IgD-negative memory B cell (primary cell): ENCODE data around the gene PRSS38. TPM values are rescaled to one million over a fixed set of nuclear protein-coding genes. Genes with fewer than 3 reads are reported as not detected.

Source experiments
- H3K27ac Mint-ChIP-seq, 3 donors: one replicate each; pipeline ENCODE4 v1.8.0; 2020 to 2022; ENCODE audit warnings: mild to moderate bottlenecking in 3 of 3, mixed read lengths in 3 of 3, moderate library complexity in 1 of 3
- H3K27me3 Mint-ChIP-seq: one replicate; pipeline ENCODE4 v1.8.0; 2021; ENCODE audit warnings: mixed read lengths
- H3K36me3 Mint-ChIP-seq: one replicate; pipeline ENCODE4 v1.8.0; 2020; ENCODE audit warnings: mild to moderate bottlenecking, mixed read lengths
- H3K4me1 Mint-ChIP-seq, 3 donors: one replicate each; pipeline ENCODE4 v1.8.0; 2020 to 2022; ENCODE audit warnings: mixed read lengths in 3 of 3, mild to moderate bottlenecking in 1 of 3
- H3K4me3 Mint-ChIP-seq, 4 donors: one replicate each; pipeline ENCODE4 v1.8.0; 2020 to 2022; ENCODE audit warnings: mild to moderate bottlenecking in 4 of 4, mixed read lengths in 4 of 4, moderate library complexity in 3 of 4
- H3K9me3 Mint-ChIP-seq, 3 donors: one replicate each; pipeline ENCODE4 v1.8.0; 2020 to 2021; ENCODE audit warnings: mixed read lengths in 3 of 3, mild to moderate bottlenecking in 1 of 3
- polyA plus RNA-seq: library from polyadenylated mRNA; unstranded; fragments of 300-500 nt; fragmentation: Illumina TruSeq; gene quantifications from one replicate; pipeline ENCODE4 v1.2.3, GENCODE V29; 2021

Gene PRSS38
- polyA plus RNA-seq, result not detected

- Mint-ChIP-seq H3K27me3 (no peaks in the 10 kb centered on the region), H3K27ac (no peak within 1 kb of the TSS), H3K4me1 (no peaks in the 10 kb centered on the region), H3K4me3 (no peak within 1 kb of the TSS), H3K36me3 (peaks cover 4% of the 10 kb centered on the region), H3K9me3 (peaks cover 4 to 18% (median 18%) of the 10 kb centered on the region in 3 donors)
Observed at GRCh38 chr1:227815468-227816409, at the start of gene PRSS38. Gene PRSS38 (plus strand): TSS chr1:227815675. CDS start chr1:227815717, 42 bp downstream.

- H3K4me3 Mint-ChIP-seq, result peak overlapping the region in 2 of 4 donors; percentile 57 to 60
- peaks cover 8 to 18% (median 10%) of the 10 kb centered on the region in 3 donors for H3K4me1 Mint-ChIP-seq
- H3K27me3 Mint-ChIP-seq, result no peaks in the 10 kb centered on the region
- H3K27ac Mint-ChIP-seq, result peak overlapping the region in 1 of 3 donors; percentile 53
- peaks cover 10% of the 10 kb centered on the region for H3K36me3 Mint-ChIP-seq
- no peaks in the 10 kb centered on the region for H3K9me3 Mint-ChIP-seq
Observed at GRCh38 chr1:227766015-227766634, 49.4 kb upstream of the PRSS38 start.

- no peaks in the 10 kb centered on the region for H3K9me3 Mint-ChIP-seq
- H3K4me3 Mint-ChIP-seq, result peak overlapping the region in 1 of 4 donors; percentile 57
- no peaks in the 10 kb centered on the region for H3K27me3 Mint-ChIP-seq
- H3K36me3 Mint-ChIP-seq, result peaks cover 10% of the 10 kb centered on the region
- H3K27ac Mint-ChIP-seq, result peak overlapping the region in 1 of 3 donors; percentile 53
- peaks cover 5 to 14% (median 10%) of the 10 kb centered on the region in 3 donors for H3K4me1 Mint-ChIP-seq
Observed at GRCh38 chr1:227766653-227767277, 48.7 kb upstream of the PRSS38 start.

GRCh38 chr1:227767401-227768124 lies 47.9 kb upstream of the PRSS38 start:
- H3K4me3 Mint-ChIP-seq, result no peak overlapping the region
- peaks cover 1 to 12% (median 7%) of the 10 kb centered on the region in 3 donors for H3K4me1 Mint-ChIP-seq

GRCh38 chr1:227768125-227768439 lies 47.4 kb upstream of the PRSS38 start:
- H3K4me1 Mint-ChIP-seq, result peaks cover 0 to 12% (median 6%) of the 10 kb centered on the region in 3 donors
- H3K4me3 Mint-ChIP-seq, result no peak overlapping the region
- no peaks in the 10 kb centered on the region for H3K27me3 Mint-ChIP-seq
- no peak overlapping the region for H3K27ac Mint-ChIP-seq
- peaks cover 10% of the 10 kb centered on the region for H3K36me3 Mint-ChIP-seq
- no peaks in the 10 kb centered on the region for H3K9me3 Mint-ChIP-seq

More at GRCh38 chr1:227767401-227768124, 47.9 kb upstream of the PRSS38 start:
- Mint-ChIP-seq H3K9me3 (no peaks in the 10 kb centered on the region), H3K27ac (no peak overlapping the region), H3K27me3 (no peaks in the 10 kb centered on the region), H3K36me3 (peaks cover 10% of the 10 kb centered on the region)

- Mint-ChIP-seq H3K27me3 (no peaks in the 10 kb centered on the region), H3K27ac (no peak overlapping the region), H3K4me1 (peaks cover 0 to 12% (median 6%) of the 10 kb centered on the region in 3 donors), H3K36me3 (peaks cover 10% of the 10 kb centered on the region), H3K9me3 (no peaks in the 10 kb centered on the region), H3K4me3 (peak overlapping the region in 1 of 4 donors; percentile 28)
Observed at GRCh38 chr1:227768640-227769039, 46.8 kb upstream of the PRSS38 start.

GRCh38 chr1:227769047-227769935 lies 46.2 kb upstream of the PRSS38 start:
- no peaks in the 10 kb centered on the region for H3K27me3 Mint-ChIP-seq
- H3K36me3 Mint-ChIP-seq, result peaks cover 10% of the 10 kb centered on the region
- peaks cover 0 to 12% (median 6%) of the 10 kb centered on the region in 3 donors for H3K4me1 Mint-ChIP-seq
- H3K4me3 Mint-ChIP-seq, result peak overlapping the region in 1 of 4 donors; percentile 28
- H3K9me3 Mint-ChIP-seq, result no peaks in the 10 kb centered on the region
- H3K27ac Mint-ChIP-seq, result no peak overlapping the region

- Mint-ChIP-seq H3K27me3 (no peaks in the 10 kb centered on the region), H3K9me3 (no peaks in the 10 kb centered on the region), H3K4me3 (no peak overlapping the region), H3K4me1 (peaks cover 0 to 10% (median 6%) of the 10 kb centered on the region in 3 donors), H3K36me3 (peaks cover 10% of the 10 kb centered on the region), H3K27ac (no peak overlapping the region)
Observed at GRCh38 chr1:227769936-227770494, 45.5 kb upstream of the PRSS38 start.

- H3K27ac Mint-ChIP-seq, result no peak overlapping the region
- peaks cover 10% of the 10 kb centered on the region for H3K36me3 Mint-ChIP-seq
- no peak overlapping the region for H3K4me3 Mint-ChIP-seq
- no peaks in the 10 kb centered on the region for H3K9me3 Mint-ChIP-seq
- H3K4me1 Mint-ChIP-seq, result peaks cover 0 to 10% (median 6%) of the 10 kb centered on the region in 3 donors
- H3K27me3 Mint-ChIP-seq, result no peaks in the 10 kb centered on the region
Observed at GRCh38 chr1:227770812-227771211, 44.7 kb upstream of the PRSS38 start.

GRCh38 chr1:227771326-227771725 lies 44.1 kb upstream of the PRSS38 start:
- Mint-ChIP-seq H3K4me1 (peaks cover 0 to 6% (median 3%) of the 10 kb centered on the region in 3 donors), H3K9me3 (no peaks in the 10 kb centered on the region), H3K4me3 (no peak overlapping the region), H3K27me3 (no peaks in the 10 kb centered on the region), H3K36me3 (peaks cover 10% of the 10 kb centered on the region), H3K27ac (no peak overlapping the region)

GRCh38 chr1:227771771-227772170 lies 43.7 kb upstream of the PRSS38 start:
- Mint-ChIP-seq H3K9me3 (no peaks in the 10 kb centered on the region), H3K27me3 (no peaks in the 10 kb centered on the region), H3K27ac (no peak overlapping the region), H3K4me1 (peaks cover 0 to 2% (median 1%) of the 10 kb centered on the region in 3 donors), H3K36me3 (peaks cover 10% of the 10 kb centered on the region), H3K4me3 (no peak overlapping the region)

GRCh38 chr1:227773558-227773957 lies 41.9 kb upstream of the PRSS38 start:
- Mint-ChIP-seq H3K27ac (no peak overlapping the region), H3K4me3 (no peak overlapping the region), H3K36me3 (peaks cover 5% of the 10 kb centered on the region), H3K27me3 (no peaks in the 10 kb centered on the region), H3K9me3 (no peaks in the 10 kb centered on the region), H3K4me1 (peaks cover 0 to 1% (median 0%) of the 10 kb centered on the region in 3 donors)

- peaks cover 0 to 1% (median 0%) of the 10 kb centered on the region in 3 donors for H3K4me1 Mint-ChIP-seq
- H3K9me3 Mint-ChIP-seq, result no peaks in the 10 kb centered on the region
- H3K27ac Mint-ChIP-seq, result peak overlapping the region in 2 of 3 donors; percentile 44 to 81
- peaks cover 3% of the 10 kb centered on the region for H3K36me3 Mint-ChIP-seq
- H3K27me3 Mint-ChIP-seq, result no peaks in the 10 kb centered on the region
- H3K4me3 Mint-ChIP-seq, result no peak overlapping the region
Observed at GRCh38 chr1:227774051-227774731, 41.3 kb upstream of the PRSS38 start.
